Measurements from ENCODE around the gene NME7. TPM values are rescaled to one million over a fixed set of nuclear protein-coding genes. Genes with fewer than 3 reads are reported as not detected.

The NME7 gene
- total RNA-seq, 1 experiment from 2014 or later, result 30.3 TPM

DNA sequence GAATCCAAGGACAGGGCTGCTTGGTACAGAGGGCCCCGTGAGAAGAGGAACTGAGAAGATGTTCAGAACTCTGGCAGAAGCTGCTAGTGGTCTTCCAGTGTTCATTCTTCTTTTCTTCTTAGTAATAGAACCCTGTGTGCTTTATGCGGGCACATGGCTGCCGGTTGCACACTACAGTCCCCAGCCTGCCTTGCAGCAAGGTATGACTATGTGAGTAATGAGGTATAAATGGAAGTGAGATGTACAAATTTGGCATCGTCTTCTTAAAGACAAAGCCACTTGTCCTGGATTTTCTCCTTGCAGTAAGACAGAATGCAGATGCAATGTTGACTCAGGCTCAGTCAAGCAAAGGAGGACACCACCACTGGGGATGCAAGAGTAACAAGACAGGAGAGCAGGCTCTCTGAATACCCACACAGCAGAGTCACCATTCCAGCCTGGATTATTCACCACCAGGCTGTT is 276.1 kb downstream of the NME7 start:
- in situ Hi-C loops (cut with HindIII; ENCODE audit: low pct_unique_long_range_greater_than_20kb, low sequenced_read_pairs) (no loop called here), intact Hi-C loops (cut with micrococcal nuclease; ENCODE audit: unreplicated experiment) (no loop called here)
- Histone ChIP-seq H3K9me3 (ENCODE audit: control insufficient read depth, insufficient read depth, low read depth, low read length) (no peaks in the 10 kb centered on the region), H3K4me1 (ENCODE audit: control insufficient read depth, insufficient read depth, low read length) (no peaks in the 10 kb centered on the region), H3K36me3 (ENCODE audit: control insufficient read depth, insufficient read depth, low read length) (no peaks in the 10 kb centered on the region), H3K4me3 (ENCODE audit: low read depth in 2 of 2, low read length in 2 of 2) (no peak overlapping the region), H3K27me3 (ENCODE audit: control insufficient read depth, insufficient read depth, low read length) (no peaks in the 10 kb centered on the region), H3K27ac (ENCODE audit: low read length) (no peak overlapping the region)
- no TSS peak for BruUV-seq (replicated peaks)
- TF ChIP-seq POLR2AphosphoS5 (IDR thresholded peaks at IDR 0.05; ENCODE audit: low read depth, low read length) (no peak), CTCF (IDR thresholded peaks at IDR 0.05) (no peak), REST (IDR thresholded peaks at IDR 0.05; ENCODE audit: insufficient read depth in 1 of 2, low read depth in 2 of 2, low read length in 1 of 2) (no peak), TCF7L2 (IDR thresholded peaks at IDR 0.05; ENCODE audit: low read depth, low read length) (no peak), SIN3A (IDR thresholded peaks at IDR 0.05; ENCODE audit: borderline replicate concordance, insufficient read depth, low read depth, low read length) (no peak)
- ChIA-PET POLR2A (no interaction called here), CTCF (no interaction called here)
- DNase-seq (ENCODE audit: low read depth, low spot score), result no peak
- ATAC-seq, result no peak

GRCh38 chr1:169090900-169091311 is 276.7 kb downstream of the NME7 start:
- POLR2A ChIA-PET, result no interaction called here
- in situ Hi-C loops (cut with HindIII; ENCODE audit: low pct_unique_long_range_greater_than_20kb, low sequenced_read_pairs) (no loop called here), intact Hi-C loops (cut with micrococcal nuclease; ENCODE audit: unreplicated experiment) (no loop called here)
- no peak for TF ChIP-seq SIN3A (IDR thresholded peaks at IDR 0.05; ENCODE audit: borderline replicate concordance, insufficient read depth, low read depth, low read length)
- no peak for TF ChIP-seq CTCF (IDR thresholded peaks at IDR 0.05)
- TF ChIP-seq POLR2AphosphoS5 (IDR thresholded peaks at IDR 0.05; ENCODE audit: low read depth, low read length), result no peak
- no peak for TF ChIP-seq TCF7L2 (IDR thresholded peaks at IDR 0.05; ENCODE audit: low read depth, low read length)
- no peak for ATAC-seq
- H3K4me3 ChIP-seq (ENCODE audit: low read depth in 2 of 2, low read length in 2 of 2), result no peak overlapping the region
- H3K27ac ChIP-seq (ENCODE audit: low read length), result no peak overlapping the region
- H3K27me3 ChIP-seq (ENCODE audit: control insufficient read depth, insufficient read depth, low read length), result no peaks in the 10 kb centered on the region
- H3K9me3 ChIP-seq (ENCODE audit: control insufficient read depth, insufficient read depth, low read depth, low read length), result no peaks in the 10 kb centered on the region
- no peaks in the 10 kb centered on the region for H3K36me3 ChIP-seq (ENCODE audit: control insufficient read depth, insufficient read depth, low read length)
- CTCF ChIA-PET, result no interaction called here
- H3K4me1 ChIP-seq (ENCODE audit: control insufficient read depth, insufficient read depth, low read length), result no peaks in the 10 kb centered on the region
- no TSS peak for BruUV-seq (replicated peaks)
- no peak for DNase-seq (ENCODE audit: low read depth, low spot score)
